Neuron (in vitro differentiated cells): Measurements from ENCODE around the gene CNTNAP2.

ENCODE experiments used
- H2AFZ ChIP-seq: one replicate; pipeline ENCODE4 v1.6.1; 2013; ENCODE audit warnings: low read depth, mild to moderate bottlenecking, inconsistent platforms, low read length, moderate library complexity
- H3K27me3 ChIP-seq: one replicate; pipeline ENCODE4 v1.6.1; 2013; ENCODE audit warnings: low read length; ENCODE audit not compliant: insufficient read depth
- H3K36me3 ChIP-seq: one replicate; pipeline ENCODE4 v1.6.1; 2013; ENCODE audit warnings: low read length; ENCODE audit not compliant: insufficient read depth
- H3K4me1 ChIP-seq: one replicate; pipeline ENCODE4 v1.6.1; 2013; ENCODE audit warnings: low read length; ENCODE audit not compliant: insufficient read depth
- H3K4me3 ChIP-seq: 2 replicates; pipeline ENCODE4 v1.5.1; 2013; ENCODE audit warnings: mild to moderate bottlenecking, low read length, moderate library complexity
- H3K9me3 ChIP-seq: one replicate; pipeline ENCODE4 v1.6.1; 2013; ENCODE audit warnings: low read length

The CNTNAP2 gene

GRCh38 chr7:148367731-148368475, 2251.3 kb downstream of the CNTNAP2 start:
- Histone ChIP-seq H3K36me3 (no peaks in the 10 kb centered on the region), H3K4me3 (no peak overlapping the region), H3K27me3 (no peaks in the 10 kb centered on the region), H3K4me1 (no peaks in the 10 kb centered on the region), H2AFZ (no peak overlapping the region), H3K9me3 (no peaks in the 10 kb centered on the region)

DNA sequence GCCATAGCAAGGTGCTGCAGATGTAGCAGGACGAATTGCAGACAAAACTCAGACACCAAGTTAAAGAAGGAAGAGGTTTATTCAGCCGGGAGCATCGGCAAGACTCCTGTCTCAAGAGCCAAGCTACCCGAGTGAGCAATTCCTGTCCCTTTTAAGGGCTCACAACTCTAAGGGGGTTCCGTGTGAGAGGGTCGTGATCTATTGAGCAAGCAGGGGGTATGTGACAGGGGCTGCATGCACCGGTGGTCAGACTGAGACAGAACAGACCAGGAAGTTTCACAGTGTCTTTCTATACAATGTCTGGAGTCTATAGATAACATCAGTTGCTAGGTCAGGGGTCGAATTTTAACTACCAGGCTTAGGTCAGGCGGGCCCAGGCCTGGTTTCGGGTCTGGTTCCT, 2252.0 kb downstream of the CNTNAP2 start:
- no peaks in the 10 kb centered on the region for H3K36me3 ChIP-seq
- no peaks in the 10 kb centered on the region for H3K4me1 ChIP-seq
- H3K9me3 ChIP-seq: no peaks in the 10 kb centered on the region
- no peak overlapping the region for H3K4me3 ChIP-seq
- H2AFZ ChIP-seq: no peak overlapping the region
- H3K27me3 ChIP-seq: no peaks in the 10 kb centered on the region

DNA sequence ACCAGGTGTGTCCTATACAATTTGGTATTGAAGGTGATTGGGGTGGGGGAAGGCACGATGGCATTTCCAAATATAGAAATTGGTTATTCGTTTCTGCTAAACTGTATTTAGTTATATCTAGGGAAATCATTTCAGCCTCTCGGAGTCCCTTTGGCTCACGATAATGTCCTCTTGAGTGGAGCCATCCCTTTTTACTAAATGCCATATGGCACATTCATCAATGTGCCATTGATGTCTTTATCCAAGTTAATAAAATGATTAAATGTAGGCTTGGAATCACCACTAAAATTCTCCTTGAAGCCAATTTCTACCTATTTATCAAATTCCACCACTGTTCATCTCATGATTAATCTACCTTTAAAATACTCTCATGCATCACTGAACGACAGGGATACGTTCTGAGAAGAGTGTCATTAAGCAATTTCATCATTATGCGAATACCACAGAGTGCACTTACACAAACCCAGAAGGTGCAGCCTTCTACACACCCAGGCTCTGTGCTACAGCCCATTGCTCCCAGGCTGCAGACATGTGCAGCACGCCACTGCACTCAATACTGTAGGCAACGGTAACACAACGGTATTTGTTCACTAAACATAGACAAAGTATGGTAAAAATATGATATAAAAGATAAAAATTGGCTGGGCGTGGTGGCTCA, 2254.8 kb downstream of the CNTNAP2 start:
- no peak overlapping the region for H2AFZ ChIP-seq
- H3K4me1 ChIP-seq: no peaks in the 10 kb centered on the region
- H3K9me3 ChIP-seq: no peaks in the 10 kb centered on the region
- H3K27me3 ChIP-seq: no peaks in the 10 kb centered on the region
- no peaks in the 10 kb centered on the region for H3K36me3 ChIP-seq
- no peak overlapping the region for H3K4me3 ChIP-seq

DNA sequence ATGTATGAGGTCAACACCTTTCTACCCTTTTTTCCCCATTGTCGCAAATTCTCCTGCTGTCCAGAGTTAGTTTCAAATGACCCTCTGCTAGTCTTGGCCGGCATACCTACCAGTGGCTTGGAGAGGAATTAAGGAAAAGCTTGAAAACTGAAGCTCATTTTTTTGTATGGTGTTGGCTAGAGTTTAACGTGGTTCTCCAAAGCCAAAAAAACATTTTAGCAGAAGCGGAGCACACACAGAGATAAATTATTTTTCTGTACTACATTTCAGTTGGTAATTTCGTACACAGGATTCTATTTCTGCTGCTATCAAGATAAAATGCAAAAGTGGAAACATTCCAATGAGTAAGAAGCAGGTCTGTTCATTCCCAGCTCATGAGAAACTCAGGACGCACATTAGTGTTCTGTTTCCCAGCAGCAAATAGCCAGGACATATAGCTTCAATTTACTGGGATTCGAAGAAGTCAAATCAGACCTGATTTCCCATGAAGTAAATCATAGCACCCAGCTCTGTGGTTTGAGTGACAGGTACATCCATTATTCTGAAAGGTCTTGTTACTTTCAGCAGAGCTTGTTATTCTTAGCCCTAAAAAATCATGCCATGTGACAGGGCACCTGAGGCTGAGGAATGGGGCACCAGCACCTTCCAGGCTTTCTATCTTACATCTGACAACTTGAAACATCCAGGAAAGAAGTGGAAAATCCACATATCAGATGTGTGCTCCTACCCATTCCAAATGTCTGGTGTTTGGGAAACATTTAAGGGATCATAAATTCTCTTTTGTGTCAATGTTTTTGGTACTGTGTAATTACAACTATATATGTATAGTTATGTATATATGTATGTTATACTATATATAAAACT, 2258.0 kb downstream of the CNTNAP2 start:
- Histone ChIP-seq H3K9me3 (no peaks in the 10 kb centered on the region), H3K36me3 (no peaks in the 10 kb centered on the region), H3K4me3 (no peak overlapping the region), H2AFZ (no peak overlapping the region), H3K4me1 (peaks cover under 1% of the 10 kb centered on the region), H3K27me3 (no peaks in the 10 kb centered on the region)

DNA sequence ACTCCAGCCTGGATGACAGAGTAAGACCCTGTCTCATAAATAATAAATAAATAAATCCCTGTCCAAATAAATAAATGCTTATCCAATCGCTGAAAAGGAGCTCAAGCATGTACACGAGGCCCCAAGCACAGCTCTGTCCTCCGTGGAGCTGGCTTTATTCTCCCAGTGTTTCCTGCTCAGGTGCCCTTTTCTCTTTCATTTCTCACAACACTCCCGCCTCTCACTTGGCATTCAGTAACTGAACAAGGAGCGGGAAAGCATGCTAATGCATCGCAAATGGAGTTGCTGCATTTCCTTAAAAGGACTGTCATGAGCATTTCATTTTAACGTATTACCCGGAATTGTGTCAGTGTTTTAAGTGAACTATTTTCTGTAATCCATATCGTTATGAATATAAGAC, 2263.1 kb downstream of the CNTNAP2 start:
- Histone ChIP-seq H3K27me3 (no peaks in the 10 kb centered on the region), H3K4me3 (no peak overlapping the region), H3K4me1 (peaks cover 14% of the 10 kb centered on the region), H3K9me3 (peaks cover 7% of the 10 kb centered on the region), H2AFZ (no peak overlapping the region), H3K36me3 (no peaks in the 10 kb centered on the region)

DNA sequence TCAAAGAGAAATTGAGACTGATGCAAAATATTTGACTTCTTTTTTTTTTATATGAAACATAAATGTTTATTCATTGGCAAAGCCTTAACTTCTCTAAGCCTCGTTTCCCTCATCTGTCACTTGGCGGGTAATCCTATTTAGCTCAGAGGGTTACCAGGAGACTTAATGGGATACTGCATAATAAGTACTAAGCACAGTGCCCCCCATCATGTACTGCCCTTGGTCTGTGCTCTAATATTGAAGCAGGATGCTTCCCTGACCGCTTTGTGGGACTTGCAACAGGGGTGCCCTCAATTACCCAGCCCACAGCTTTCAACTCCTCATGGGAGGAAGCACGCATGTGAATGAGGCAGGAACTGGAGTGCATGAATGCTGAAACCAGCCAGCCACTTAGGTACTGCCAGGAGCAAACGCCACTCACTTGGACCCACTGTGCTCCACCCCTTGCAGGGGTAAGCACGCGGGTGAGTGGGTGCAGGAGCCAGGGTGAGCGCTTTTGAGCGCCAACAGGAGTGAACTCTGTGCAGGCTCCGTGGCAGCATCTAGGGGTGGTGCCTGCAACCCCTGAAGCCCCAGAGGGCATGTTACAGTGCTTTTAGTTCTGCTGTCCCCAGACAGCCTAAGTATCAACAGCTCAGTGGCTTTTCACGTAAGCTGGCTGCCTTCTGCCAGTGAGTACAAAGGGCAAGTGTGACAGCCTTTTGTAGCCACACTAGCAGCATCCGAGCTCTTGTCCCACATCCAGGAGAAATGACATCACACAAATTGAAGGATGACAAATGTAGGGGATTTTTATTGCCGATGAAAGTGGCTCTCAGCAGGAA, 2264.2 kb downstream of the CNTNAP2 start:
- no peak overlapping the region for H3K4me3 ChIP-seq
- H3K36me3 ChIP-seq: no peaks in the 10 kb centered on the region
- no peaks in the 10 kb centered on the region for H3K27me3 ChIP-seq
- peaks cover 7% of the 10 kb centered on the region for H3K9me3 ChIP-seq
- H2AFZ ChIP-seq: no peak overlapping the region
- peaks cover 26% of the 10 kb centered on the region for H3K4me1 ChIP-seq

- Histone ChIP-seq H3K4me1 (peaks cover 28% of the 10 kb centered on the region), H3K36me3 (no peaks in the 10 kb centered on the region), H2AFZ (no peak overlapping the region), H3K9me3 (peaks cover 7% of the 10 kb centered on the region), H3K4me3 (no peak overlapping the region), H3K27me3 (no peaks in the 10 kb centered on the region)
These were observed 2266.0 kb downstream of the CNTNAP2 start for GRCh38 chr7:148382596-148382995.

DNA sequence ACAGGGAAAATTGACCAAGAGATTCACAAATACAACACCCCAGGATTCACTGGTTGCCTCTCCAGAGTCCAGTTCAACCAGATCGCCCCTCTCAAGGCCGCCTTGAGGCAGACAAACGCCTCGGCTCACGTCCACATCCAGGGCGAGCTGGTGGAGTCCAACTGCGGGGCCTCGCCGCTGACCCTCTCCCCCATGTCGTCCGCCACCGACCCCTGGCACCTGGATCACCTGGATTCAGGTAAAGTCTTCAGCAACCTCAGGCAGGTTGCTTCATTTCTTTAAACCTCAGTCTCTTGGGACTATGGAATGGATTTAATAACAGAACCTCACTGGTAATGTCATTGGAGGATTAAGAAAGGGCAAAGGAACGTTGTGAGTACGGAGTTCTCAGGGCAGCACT, 2267.1 kb downstream of the CNTNAP2 start:
- Histone ChIP-seq H3K4me3 (no peak overlapping the region), H3K36me3 (no peaks in the 10 kb centered on the region), H3K9me3 (peaks cover 7% of the 10 kb centered on the region), H3K4me1 (peaks cover 28% of the 10 kb centered on the region), H2AFZ (no peak overlapping the region), H3K27me3 (no peaks in the 10 kb centered on the region)

GRCh38 chr7:148385009-148385682, 2268.5 kb downstream of the CNTNAP2 start:
- Histone ChIP-seq H3K9me3 (peaks cover 10% of the 10 kb centered on the region), H2AFZ (peak overlapping the region; percentile 30), H3K4me3 (peak overlapping the region; percentile 17), H3K27me3 (no peaks in the 10 kb centered on the region), H3K4me1 (peaks cover 25% of the 10 kb centered on the region), H3K36me3 (no peaks in the 10 kb centered on the region)

DNA sequence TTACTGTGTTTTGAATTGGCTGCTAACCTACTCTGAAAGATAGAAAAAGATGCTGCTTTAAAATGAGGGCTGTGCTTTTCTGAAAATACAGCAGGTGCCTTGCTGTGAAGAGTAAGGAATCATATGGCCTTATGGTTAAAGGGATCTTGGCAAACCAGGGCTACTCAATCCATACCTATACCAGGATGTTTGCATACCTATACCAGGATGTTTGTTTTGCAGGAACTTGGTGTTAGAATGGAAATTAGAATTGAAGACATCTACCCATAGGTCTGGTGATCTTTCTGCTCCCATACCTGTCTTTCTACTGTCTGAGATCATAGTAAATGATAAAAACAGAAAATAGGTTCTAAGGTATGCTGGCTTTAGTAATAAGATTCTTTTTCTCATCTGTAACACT, 2273.8 kb downstream of the CNTNAP2 start:
- no peaks in the 10 kb centered on the region for H3K27me3 ChIP-seq
- H3K36me3 ChIP-seq: no peaks in the 10 kb centered on the region
- H3K4me1 ChIP-seq: peaks cover 16% of the 10 kb centered on the region
- H3K9me3 ChIP-seq: peaks cover 2% of the 10 kb centered on the region
- H2AFZ ChIP-seq: no peak overlapping the region
- H3K4me3 ChIP-seq: no peak overlapping the region

DNA sequence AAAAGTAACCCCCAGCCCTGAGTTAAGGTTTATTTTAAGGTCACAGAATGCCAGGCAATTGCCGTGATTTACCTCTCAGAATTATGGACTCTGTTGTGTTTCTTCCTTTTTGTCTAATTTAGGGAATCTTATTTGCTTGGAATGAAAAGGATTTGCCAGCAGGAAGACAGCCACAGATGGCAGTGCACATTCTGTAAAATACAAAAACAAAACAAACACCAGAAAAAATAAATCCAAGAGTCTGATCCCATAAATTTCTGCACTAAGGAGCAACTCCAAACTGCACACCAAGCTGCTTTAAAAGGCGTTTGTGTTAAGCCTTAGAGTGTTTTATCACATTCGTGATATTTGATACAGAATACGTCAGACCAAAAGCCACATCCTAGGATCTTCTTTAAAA, 2275.0 kb downstream of the CNTNAP2 start:
- no peak overlapping the region for H2AFZ ChIP-seq
- H3K4me3 ChIP-seq: no peak overlapping the region
- H3K27me3 ChIP-seq: no peaks in the 10 kb centered on the region
- H3K36me3 ChIP-seq: no peaks in the 10 kb centered on the region
- H3K9me3 ChIP-seq: peaks cover 2% of the 10 kb centered on the region
- peaks cover 22% of the 10 kb centered on the region for H3K4me1 ChIP-seq

DNA sequence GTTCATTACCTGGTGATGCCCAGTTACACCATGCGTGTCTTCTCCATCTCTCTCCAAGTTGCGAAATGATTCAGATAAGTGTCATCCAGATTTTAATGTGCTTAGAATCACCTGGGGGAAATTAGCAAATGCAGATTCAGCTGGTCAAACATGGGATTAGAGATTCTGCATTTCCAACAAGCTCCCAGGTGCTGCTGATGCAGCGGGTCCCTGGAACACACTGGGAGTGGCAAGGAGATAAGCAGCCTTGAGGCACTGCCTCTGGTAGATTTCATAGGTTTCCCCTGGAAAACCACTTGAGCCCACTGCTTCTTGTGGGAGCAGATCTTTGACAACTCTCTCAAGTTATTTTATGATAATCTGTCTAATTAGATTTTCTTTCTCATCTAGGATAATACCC, 2278.0 kb downstream of the CNTNAP2 start:
- Histone ChIP-seq H3K4me3 (no peak overlapping the region), H3K27me3 (no peaks in the 10 kb centered on the region), H3K36me3 (no peaks in the 10 kb centered on the region), H2AFZ (no peak overlapping the region), H3K9me3 (peaks cover under 1% of the 10 kb centered on the region), H3K4me1 (peaks cover 29% of the 10 kb centered on the region)
